B cell (primary cell): Measurements from ENCODE around the gene PLCB1. TPM values are rescaled to one million over a fixed set of nuclear protein-coding genes. Genes with fewer than 3 reads are reported as not detected.
A peak's percentile ranks its signal among the peaks of the same experiment; 100 is the strongest.

Experiments
- ATAC-seq: fragments of 200-7000 bp; cut with Tn5 transposase; one replicate; pipeline ENCODE4 v1.10.0; 2021; ENCODE audit warnings: low read depth, mild to moderate bottlenecking, moderate number of reproducible peaks, moderate library complexity
- CTCF ChIA-PET: fragments of 350-600 bp; sonication (Branson Sonifier 250); formaldehyde crosslinking; loops from one replicate; lab custom pipeline; 2021; ENCODE audit warnings: antibody characterized with exemption, inconsistent platforms; lab: Charles Lee
- POLR2A ChIA-PET: fragments of 350-600 bp; sonication (Branson Sonifier 250); formaldehyde crosslinking; loops from one replicate; lab custom pipeline; 2021; ENCODE audit warnings: antibody characterized with exemption; lab: Charles Lee
- DNase-seq: peaks from one replicate; pipeline ENCODE4 v3.0.0; 2013
- H2AFZ ChIP-seq: 2 replicates; pipeline ENCODE4 v1.6.1; 2012; ENCODE audit warnings: mild to moderate bottlenecking, low read depth, low read length; ENCODE audit not compliant: insufficient read depth, poor library complexity, severe bottlenecking
- H3K27ac ChIP-seq, 2 donors: 1 replicate in 1 of 2; 2 replicates in 1 of 2; pipeline ENCODE4 v1.5.1; 2012 to 2013; ENCODE audit warnings: low read length in 2 of 2, mild to moderate bottlenecking in 2 of 2, moderate library complexity in 1 of 2
- H3K27me3 ChIP-seq, 4 experiments: fragments of 200-600 bp in 1 of 4; sonication (generic) in 1 of 4; replicated peaks in 1 of 4; 1 replicate in 2 of 4; 2 replicates in 2 of 4; pipeline versions ENCODE4 v1.6.1 to v1.7.0; 2013 to 2016; ENCODE audit warnings: low read length in 3 of 4, mild to moderate bottlenecking in 2 of 4, mixed read lengths in 1 of 4, moderate library complexity in 1 of 4; ENCODE audit not compliant: insufficient read depth in 4 of 4, control insufficient read depth in 3 of 4; ENCODE audit errors: control extremely low read depth in 1 of 4
- H3K36me3 ChIP-seq, 2 experiments: replicated peaks in 1 of 2; 1 replicate in 1 of 2; 2 replicates in 1 of 2; pipeline versions ENCODE4 v1.6.1 to v1.7.1; 2013; ENCODE audit warnings: low read length in 1 of 2; ENCODE audit not compliant: insufficient read depth in 2 of 2, control insufficient read depth in 1 of 2; ENCODE audit errors: control extremely low read depth in 1 of 2, extremely low read depth in 1 of 2
- H3K4me1 ChIP-seq, 2 donors: fragments of 200-600 bp in 1 of 2; sonication (generic) in 1 of 2; 1 replicate in 1 of 2; 2 replicates in 1 of 2; pipeline versions ENCODE4 v1.5.1 to v1.6.1; 2013 to 2017; ENCODE audit warnings: low read length in 2 of 2; ENCODE audit not compliant: control insufficient read depth in 2 of 2, insufficient read depth in 2 of 2
- H3K4me2 ChIP-seq: replicated peaks from 2 replicates; pipeline ENCODE3; 2012; ENCODE audit warnings: mild to moderate bottlenecking, low read depth, low read length; ENCODE audit not compliant: poor library complexity, severe bottlenecking
- H3K4me3 ChIP-seq, 5 experiments: fragments of 200-600 bp in 1 of 5; sonication (generic) in 1 of 5; 1 replicate in 3 of 5; 2 replicates in 2 of 5; pipeline versions ENCODE4 v1.5.1 to v1.7.0; 2011 to 2016; ENCODE audit warnings: low read length in 4 of 5, mild to moderate bottlenecking in 4 of 5, low read depth in 2 of 5, control low read depth in 1 of 5, moderate library complexity in 1 of 5; ENCODE audit not compliant: insufficient read depth in 1 of 5; ENCODE audit errors: control extremely low read depth in 1 of 5, extremely low read depth in 1 of 5
- H3K79me2 ChIP-seq: fragments of 200-600 bp; sonication (generic); one replicate; pipeline ENCODE4 v1.6.0; 2016; ENCODE audit warnings: low read length; ENCODE audit not compliant: control insufficient read depth, insufficient read depth
- H3K9ac ChIP-seq: fragments of 200-600 bp; sonication (generic); 2 replicates; pipeline ENCODE4 v1.6.1; 2017; ENCODE audit warnings: mild to moderate bottlenecking, low read length, moderate library complexity
- H3K9me3 ChIP-seq, 3 donors: one replicate each; pipeline versions ENCODE4 v1.6.1 to v1.7.1; 2013; ENCODE audit warnings: low read length in 2 of 3; ENCODE audit not compliant: control insufficient read depth in 2 of 3, insufficient read depth in 1 of 3; ENCODE audit errors: control extremely low read depth in 1 of 3
- H4K20me1 ChIP-seq: 2 replicates; pipeline ENCODE4 v1.6.0; 2012; ENCODE audit warnings: mild to moderate bottlenecking, low read length; ENCODE audit not compliant: insufficient read depth, control insufficient read depth, poor library complexity, severe bottlenecking
- H3K27ac Mint-ChIP-seq: one replicate; pipeline ENCODE4 v1.8.0; 2021; ENCODE audit warnings: mixed read lengths
- H3K27me3 Mint-ChIP-seq: one replicate; pipeline ENCODE4 v1.8.0; 2021; ENCODE audit warnings: mixed read lengths
- H3K4me1 Mint-ChIP-seq: one replicate; pipeline ENCODE4 v1.8.0; 2021; ENCODE audit warnings: mixed read lengths
- H3K4me3 Mint-ChIP-seq: one replicate; pipeline ENCODE4 v1.8.0; 2021; ENCODE audit warnings: mixed read lengths
- H3K9me3 Mint-ChIP-seq: one replicate; pipeline ENCODE4 v1.8.0; 2022; ENCODE audit warnings: mixed read lengths; ENCODE audit not compliant: insufficient read depth
- EZH2 ChIP-seq: IDR thresholded peaks from 2 replicates; pipeline ENCODE4 v1.6.1; 2012; ENCODE audit warnings: borderline replicate concordance, low read depth, mild to moderate bottlenecking, moderate library complexity, low read length; ENCODE audit not compliant: insufficient read depth, poor library complexity, severe bottlenecking
- WGBS: methylation state at CpG from one replicate; pipeline ENCODE4 v1.1.5; 2013; ENCODE audit warnings: missing lambda C conversion rate; ENCODE audit not compliant: insufficient coverage; 5-methylcytosine and 5-hydroxymethylcytosine counted together
- intact Hi-C: fragments of 100-400 bp; cut with micrococcal nuclease; formaldehyde crosslinking; loops from one replicate; pipeline ENCODE4 v1.10.0; 2022
- polyA plus RNA-seq: library from polyadenylated mRNA; depleted of rRNA; stranded (reverse); fragments of >200 nt; gene quantifications from 2 replicates; pipeline ENCODE4 v1.2.3, GENCODE V29; 2012
- total RNA-seq, 2 donors: library from RNA; stranded (reverse); fragments of 120-200 nt in 1 of 2; gene quantifications; 1 replicate in 1 of 2; 2 replicates in 1 of 2; pipeline versions ENCODE4 v1.2.3 to v1.2.4, GENCODE V29; 2013 to 2022
- TF ChIP-seq, protein P1 (sequence below): fragments of 200-600 bp; IDR thresholded peaks from one replicate; pipeline ENCODE4 v1.8.0; 2022; ENCODE audit warnings: antibody characterized with exemption, mild to moderate bottlenecking

The PLCB1 gene
- total and polyA plus RNA-seq, 2 donors (not counting 1 experiment from before 2014, with no cell fraction given): 0.18 to 0.47 TPM

DNA sequence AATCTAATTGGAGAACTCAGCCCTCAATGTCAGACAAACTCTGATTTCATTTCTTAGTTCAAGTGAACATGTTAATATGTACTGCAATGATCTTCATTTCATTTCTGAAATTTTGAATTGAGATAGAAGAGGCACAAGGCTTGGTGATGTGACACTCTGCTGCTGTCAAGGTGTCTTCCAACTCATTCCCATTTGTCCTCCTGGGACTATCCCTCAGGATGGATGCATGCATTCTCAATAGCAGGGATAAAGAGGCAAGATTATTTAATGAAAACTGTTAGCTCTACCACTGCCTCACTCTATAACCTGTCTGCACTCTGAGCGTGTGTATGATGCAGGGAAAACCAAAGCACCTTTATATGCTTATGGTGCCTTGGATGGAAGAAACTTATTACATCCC lies 78.7 kb downstream of the PLCB1 start:
- no peaks in the 10 kb centered on the region for H3K9me3 ChIP-seq
- no peak overlapping the region for H3K4me3 Mint-ChIP-seq
- ChIA-PET POLR2A (no interaction called here), CTCF (no interaction called here)
- WGBS: no CpG with 5 or more reads among the region's 1 CpG
- H3K36me3 ChIP-seq: no peaks in the 10 kb centered on the region
- no peak for TF ChIP-seq EZH2
- TF ChIP-seq, protein P1, sequence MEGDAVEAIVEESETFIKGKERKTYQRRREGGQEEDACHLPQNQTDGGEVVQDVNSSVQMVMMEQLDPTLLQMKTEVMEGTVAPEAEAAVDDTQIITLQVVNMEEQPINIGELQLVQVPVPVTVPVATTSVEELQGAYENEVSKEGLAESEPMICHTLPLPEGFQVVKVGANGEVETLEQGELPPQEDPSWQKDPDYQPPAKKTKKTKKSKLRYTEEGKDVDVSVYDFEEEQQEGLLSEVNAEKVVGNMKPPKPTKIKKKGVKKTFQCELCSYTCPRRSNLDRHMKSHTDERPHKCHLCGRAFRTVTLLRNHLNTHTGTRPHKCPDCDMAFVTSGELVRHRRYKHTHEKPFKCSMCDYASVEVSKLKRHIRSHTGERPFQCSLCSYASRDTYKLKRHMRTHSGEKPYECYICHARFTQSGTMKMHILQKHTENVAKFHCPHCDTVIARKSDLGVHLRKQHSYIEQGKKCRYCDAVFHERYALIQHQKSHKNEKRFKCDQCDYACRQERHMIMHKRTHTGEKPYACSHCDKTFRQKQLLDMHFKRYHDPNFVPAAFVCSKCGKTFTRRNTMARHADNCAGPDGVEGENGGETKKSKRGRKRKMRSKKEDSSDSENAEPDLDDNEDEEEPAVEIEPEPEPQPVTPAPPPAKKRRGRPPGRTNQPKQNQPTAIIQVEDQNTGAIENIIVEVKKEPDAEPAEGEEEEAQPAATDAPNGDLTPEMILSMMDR: no peak
- H3K27me3 ChIP-seq: no peaks in the 10 kb centered on the region
- no peaks in the 10 kb centered on the region for H3K9me3 Mint-ChIP-seq
- no peaks in the 10 kb centered on the region for H4K20me1 ChIP-seq
- intact Hi-C loops: no loop called here
- H3K4me2 ChIP-seq: no peak overlapping the region
- H3K4me3 ChIP-seq: no peak overlapping the region
- peaks cover 7 to 15% of the 10 kb centered on the region in 2 donors for H3K4me1 ChIP-seq
- DNase-seq (no peak), ATAC-seq (no peak)
- H3K27ac ChIP-seq: no peak overlapping the region
- H3K79me2 ChIP-seq: no peaks in the 10 kb centered on the region
- peaks cover 22% of the 10 kb centered on the region for H3K4me1 Mint-ChIP-seq
- H3K27ac Mint-ChIP-seq: no peak overlapping the region
- H3K9ac ChIP-seq: no peak overlapping the region
- H3K27me3 Mint-ChIP-seq: peaks cover 5% of the 10 kb centered on the region
- no peak overlapping the region for H2AFZ ChIP-seq

DNA sequence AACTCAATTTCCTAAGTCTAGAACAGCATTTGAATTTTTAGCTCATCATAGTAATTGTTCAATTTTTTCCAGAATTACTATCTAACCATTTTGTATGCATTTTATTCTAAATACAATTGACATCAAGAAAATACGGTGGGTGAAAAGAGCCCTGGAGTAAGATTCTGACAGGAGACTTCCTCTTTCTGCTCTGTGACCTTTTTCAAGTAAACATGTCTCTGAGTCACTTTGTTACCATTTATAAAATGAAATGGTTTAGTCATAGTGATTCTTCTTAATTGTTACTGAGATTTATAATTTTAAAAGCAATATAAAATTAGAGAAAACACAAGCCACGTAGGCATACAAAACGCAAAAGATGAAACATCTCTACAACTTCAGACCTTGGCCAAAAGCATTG lies 80.2 kb downstream of the PLCB1 start:
- Mint-ChIP-seq H3K27me3 (peaks cover 5% of the 10 kb centered on the region), H3K27ac (no peak overlapping the region), H3K4me3 (no peak overlapping the region), H3K9me3 (no peaks in the 10 kb centered on the region), H3K4me1 (peaks cover 22% of the 10 kb centered on the region)
- H3K27me3 ChIP-seq: no peaks in the 10 kb centered on the region
- TF ChIP-seq EZH2: no peak
- TF ChIP-seq, protein P1: no peak
- ATAC-seq (no peak), DNase-seq (no peak)
- peak overlapping the region; percentile 8 for H2AFZ ChIP-seq
- no peak overlapping the region for H3K4me2 ChIP-seq
- H3K36me3 ChIP-seq: no peaks in the 10 kb centered on the region
- no peak overlapping the region for H3K4me3 ChIP-seq
- CTCF ChIA-PET: no interaction called here
- H4K20me1 ChIP-seq: no peaks in the 10 kb centered on the region
- intact Hi-C loops: no loop called here
- no peak overlapping the region for H3K27ac ChIP-seq
- POLR2A ChIA-PET: no interaction called here
- H3K9me3 ChIP-seq: no peaks in the 10 kb centered on the region
- no CpG with 5 or more reads among the region's 3 CpGs for WGBS
- no peaks in the 10 kb centered on the region for H3K79me2 ChIP-seq
- H3K4me1 ChIP-seq: peaks cover 7 to 15% of the 10 kb centered on the region in 2 donors
- no peak overlapping the region for H3K9ac ChIP-seq
